Superior temporal gyrus (tissue), 1 donor: ENCODE data around the gene UPK3A.
A peak's percentile ranks its signal among the peaks of the same experiment; 100 is the strongest.
"Not testable (repeated sequence)": the region's sequence is repeated elsewhere in the genome, so short reads cannot be mapped to it uniquely, and the experiment has no call there.

Source experiments
- DNase-seq: peaks from one replicate; pipeline ENCODE4 v3.0.0-alpha.2; 2016; ENCODE audit errors: extremely low spot score

UPK3A gene

DNA sequence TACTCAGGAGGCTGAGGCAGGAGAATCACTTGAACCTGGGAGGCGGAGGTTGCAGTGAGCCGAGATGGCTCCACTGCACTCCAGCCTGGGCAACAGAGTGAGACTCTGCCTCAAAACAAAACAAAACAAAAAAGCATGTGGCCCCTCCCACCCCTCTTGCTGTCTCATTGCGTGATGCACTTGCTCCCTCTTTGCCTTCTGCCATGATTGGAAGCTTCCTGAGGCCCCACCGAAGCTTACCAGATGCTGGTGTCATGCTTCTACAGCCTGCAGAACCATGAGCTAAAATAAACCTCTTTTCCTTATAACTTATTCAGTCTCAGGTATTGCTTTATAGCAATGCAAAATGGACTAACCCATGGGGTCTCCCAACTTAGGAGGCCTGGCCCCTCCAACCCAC is 26.8 kb upstream of the UPK3A start:
- not testable (repeated sequence) for DNase-seq

DNA sequence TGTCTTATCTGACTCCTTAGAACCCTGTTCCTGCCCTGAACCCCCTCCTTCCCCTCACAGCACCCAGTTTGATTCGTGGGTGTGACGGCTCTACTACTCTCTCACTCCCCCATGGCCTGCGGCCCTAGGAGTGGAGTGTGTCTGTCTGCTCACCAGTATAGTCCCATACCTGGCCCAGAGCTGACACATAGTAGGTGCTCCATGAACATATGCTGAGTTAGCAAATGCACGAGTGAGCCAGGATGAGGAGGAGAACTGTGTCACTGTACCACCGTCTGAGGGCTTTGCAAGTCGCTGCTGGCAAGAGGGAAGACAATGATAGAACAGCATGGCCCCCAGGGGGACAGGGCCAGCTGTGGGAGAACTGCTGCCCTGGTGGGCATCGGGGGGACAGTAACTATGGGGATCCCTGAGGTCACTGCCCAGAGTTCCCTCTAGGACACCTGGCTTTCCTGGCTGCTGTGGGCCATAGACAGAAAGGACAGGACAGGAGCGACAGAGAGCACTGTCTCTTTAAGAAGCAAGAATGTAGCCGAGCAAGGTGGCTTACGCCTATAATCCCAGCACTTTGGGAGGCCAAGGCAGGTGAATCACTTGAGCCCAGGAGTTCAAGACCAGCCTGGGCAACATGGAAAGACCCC is 24.9 kb upstream of the UPK3A start:
- no peak for DNase-seq

DNA sequence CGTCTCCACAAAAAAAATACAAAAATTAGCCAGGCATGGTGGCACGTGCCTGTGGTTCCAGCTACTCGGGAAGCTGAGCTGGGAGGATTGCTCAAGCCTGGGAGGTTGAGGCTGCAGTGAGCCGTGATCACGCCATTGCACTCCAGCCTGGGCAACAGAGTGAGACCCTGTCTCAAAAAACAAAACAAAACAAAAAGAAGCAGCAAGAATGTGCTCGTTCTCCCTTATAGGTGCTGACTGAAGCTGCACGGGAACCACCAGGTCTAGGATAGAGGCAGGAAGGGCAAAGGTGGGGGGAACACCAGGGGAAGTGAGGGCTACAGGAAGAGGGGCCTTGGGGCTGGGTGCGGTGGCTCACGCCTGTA is 24.4 kb upstream of the UPK3A start:
- DNase-seq: not testable (repeated sequence)

DNA sequence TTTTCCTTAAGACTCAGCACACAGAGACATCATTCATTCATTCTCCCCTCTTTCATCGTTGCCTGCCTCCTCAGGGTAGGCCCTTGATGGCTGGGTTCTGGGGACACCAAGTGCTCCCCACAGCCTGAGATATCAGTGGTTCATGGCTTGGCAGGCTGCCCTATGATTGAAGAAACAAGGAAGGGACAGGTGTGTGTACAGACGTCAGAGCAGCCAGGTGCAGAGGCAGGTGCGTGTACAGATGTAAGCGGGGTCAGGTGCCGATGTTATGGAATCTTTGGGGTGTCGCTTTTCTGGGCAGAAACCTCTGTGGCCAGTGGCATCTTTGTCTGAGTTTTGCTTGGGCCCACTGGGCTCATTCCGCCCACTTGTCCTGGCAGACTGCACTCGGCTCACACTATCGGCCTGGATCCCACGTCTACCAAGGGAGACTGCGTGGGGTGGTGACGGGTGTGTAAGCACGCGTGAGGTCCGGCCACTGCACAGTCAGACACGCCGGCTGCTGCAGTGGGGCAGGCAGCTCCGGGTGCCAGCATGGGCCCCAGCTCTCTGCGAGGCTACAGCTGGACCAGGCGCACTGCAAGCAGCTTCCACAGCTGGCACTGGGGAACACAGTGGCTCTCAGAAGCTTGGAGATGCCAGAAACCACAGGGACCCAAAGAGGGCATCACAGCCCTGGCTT is 23.2 kb upstream of the UPK3A start:
- DNase-seq: no peak

DNA sequence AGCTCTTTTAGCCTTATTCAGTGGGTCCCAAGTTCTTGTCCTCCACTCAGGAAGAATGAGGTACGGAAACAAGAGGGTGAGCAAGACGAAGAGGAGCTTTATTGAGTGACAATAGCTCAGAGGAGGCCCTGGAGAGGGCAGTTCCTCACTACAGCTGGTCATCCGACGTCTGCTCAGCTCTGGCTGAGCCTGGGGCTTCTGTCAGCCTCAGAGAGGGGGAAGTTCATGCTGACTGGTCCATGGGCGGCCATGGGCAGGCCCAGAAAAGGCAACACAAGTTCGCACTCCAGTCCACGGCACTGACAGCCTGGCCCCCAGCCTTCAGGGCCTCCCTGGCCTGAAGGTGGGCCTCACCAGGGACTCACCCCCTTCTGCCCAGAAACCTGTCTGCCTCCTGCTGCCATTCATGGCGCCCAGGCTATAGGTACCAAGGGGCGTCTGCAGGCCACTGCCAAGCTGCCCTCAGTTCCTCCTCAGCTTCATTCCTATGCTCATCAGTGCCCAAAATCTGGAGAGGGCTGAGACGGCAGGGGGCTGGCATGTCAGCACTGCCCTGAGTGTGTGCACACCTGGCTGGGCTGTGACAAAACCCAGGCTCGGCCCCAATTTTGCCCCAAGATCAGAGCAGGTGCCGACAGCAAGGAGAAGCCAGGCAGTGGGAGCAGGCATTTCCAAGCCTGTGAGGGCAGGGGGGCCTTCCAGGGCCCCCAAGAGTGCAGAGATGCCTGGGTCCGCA is 22.4 kb upstream of the UPK3A start:
- no peak for DNase-seq

DNA sequence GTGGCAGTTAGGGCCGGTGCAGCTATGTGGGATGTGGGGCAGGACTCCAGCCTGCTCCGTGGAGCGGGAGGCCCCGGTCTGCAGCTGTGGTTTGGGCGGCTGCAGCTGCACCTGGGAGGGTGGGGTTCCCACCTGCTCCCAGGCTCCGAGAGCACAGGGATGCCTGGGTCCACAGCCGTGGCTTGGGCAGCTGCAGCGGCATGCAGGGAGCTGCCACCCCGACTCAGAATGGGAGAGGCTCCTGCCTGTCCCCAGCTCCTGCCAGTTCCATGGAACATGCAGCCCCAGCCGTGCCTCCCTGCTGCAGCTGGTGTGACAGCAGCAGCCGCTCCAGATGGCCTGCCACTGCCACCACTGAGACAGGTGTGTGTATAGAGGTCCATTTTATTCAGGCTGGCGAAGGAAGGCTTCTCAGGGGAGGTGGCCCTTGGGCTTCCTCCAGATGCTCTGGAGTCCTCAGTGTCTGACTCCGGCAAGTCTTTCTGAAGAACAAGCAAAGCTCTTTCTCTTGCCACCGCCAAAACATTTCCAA is 21.8 kb upstream of the UPK3A start:
- DNase-seq: no peak

DNA sequence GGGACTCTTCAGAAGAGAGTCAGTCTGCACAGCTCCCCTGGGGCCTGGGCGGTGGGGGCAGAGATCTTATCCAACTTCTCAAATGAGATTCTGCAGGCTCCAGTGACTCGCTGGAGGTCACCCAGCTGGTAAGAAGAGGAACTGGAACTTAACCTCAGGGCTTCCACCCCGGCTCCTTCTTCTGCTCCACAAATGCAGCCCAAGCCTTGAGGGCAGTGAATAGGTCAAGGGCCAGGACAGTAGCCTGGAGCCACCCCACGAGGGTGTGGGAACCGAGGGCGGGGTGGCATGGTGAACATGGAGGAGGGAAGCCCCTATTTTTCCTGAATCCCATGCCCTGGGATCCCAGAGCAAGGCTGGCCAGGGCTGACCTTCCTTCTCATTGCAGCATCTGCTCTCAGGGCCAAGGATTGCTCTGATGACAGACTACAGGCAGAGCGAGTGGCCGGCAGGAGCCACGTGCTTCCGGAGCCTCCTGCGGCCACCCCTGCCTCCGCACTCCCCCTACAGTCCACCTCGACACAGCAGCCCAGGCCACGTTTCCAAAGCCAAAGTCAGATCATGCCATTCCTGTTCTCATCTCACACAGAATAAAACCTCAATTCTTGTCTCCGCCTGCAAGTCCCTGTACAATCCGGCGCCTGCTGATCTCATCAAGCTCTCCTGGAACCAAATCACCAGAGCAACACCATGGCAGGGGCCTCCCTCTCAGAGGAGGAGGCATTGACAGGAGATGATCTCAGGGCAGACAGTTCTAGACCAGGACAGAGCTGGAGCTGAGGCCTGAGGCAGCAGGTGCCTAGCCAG is 21.1 kb upstream of the UPK3A start:
- DNase-seq: peak; percentile 73

DNA sequence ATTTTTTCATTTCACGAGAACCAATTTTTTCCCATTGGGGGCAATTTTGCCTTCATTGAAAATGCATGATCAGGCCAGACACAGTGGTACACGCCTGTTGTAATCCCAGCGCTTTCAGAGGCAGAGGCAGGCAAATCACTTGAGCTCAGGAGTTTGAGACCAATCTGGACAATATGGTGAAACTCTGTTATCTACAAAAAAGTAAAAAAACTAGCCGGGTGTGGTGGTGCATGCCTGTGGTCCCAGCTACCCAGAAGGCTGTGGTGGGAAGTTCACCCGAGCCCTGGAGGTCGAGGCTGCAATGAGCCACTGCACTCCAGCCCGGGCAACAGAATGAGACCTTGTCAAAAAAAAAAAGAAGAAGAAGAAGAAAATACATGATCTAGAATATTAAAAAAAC is 19.2 kb upstream of the UPK3A start:
- no peak for DNase-seq

DNA sequence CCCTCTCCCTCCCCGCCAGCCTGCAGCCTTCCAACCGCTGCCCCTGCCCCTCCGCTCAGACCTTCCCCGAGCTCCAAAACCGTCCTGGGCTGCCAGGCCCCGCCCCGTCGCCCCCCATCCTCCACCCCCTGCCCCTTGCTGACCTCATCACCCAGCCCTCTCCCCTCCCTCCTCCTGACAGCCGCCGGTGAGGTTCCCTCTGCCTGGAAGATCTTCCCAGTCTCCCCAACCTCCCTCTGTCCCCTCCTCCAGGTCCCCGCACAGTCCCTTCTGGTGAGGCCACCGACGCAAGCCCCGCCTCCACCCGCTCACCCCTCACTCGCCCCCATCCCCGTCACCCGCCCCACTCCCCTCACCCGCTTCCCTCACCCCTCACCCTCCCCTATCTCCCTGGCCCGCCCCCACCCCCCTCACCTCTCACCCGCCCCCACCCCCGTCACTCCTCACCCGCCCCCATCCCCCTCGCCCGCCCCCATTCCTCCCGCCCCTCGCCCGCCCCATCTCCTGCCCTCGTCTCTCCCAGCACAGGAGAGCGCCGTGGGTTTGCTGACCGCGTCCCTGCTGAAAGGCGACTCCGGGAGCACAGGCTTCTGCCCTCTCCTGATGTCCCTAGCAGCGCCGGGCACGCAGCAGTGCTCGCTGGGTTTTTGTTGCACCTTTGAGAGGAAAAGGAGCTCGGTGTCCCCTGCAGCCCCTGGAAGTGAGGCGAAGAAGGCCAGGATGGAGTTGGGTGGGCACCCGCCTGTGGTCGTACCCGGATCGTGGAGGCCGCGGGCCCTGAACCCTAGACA is 16.4 kb upstream of the UPK3A start:
- DNase-seq: no peak

DNA sequence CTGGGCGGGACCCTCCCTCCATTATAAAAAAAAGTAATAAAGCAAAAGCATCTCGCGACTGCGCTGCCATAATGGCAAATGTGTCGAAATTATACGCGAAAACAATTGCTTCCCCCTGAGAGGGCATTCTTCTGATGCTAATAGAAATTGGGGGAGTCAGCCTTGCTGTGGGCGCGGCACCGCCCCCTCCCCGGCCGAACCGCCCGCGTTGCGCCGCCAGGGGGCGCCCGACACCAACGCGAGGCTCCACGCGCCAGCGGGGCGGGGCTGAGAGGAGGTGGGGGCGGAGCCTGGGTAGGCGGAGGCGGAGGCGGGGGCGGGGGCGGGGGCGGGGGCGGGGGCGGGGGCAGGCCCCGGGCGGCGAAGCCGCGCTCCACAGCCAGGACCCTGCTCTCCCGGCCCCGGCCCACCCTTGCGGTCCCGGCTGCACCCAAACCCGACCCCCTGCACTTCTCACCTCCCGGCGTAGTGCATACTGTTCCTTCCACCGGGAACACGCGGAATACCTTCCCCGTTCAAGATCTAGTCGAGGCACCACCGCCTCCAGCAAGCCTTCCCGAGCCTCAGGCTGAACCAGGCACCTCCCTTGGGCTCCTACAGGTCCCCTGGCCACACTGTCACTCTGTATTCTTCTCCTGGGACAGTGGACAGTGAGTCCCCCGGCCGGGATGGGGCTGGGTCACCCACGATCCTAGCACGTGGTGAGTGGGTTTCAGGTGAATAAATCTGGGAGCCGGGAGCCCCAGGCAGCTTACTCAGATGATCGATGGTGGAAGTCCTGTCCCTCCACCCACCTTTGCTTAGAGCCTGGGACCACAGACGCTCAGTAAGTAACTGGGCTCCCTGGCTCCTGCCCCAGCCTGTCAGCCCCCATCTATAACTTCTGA is 15.5 kb upstream of the UPK3A start:
- peak; percentile 76 for DNase-seq

DNA sequence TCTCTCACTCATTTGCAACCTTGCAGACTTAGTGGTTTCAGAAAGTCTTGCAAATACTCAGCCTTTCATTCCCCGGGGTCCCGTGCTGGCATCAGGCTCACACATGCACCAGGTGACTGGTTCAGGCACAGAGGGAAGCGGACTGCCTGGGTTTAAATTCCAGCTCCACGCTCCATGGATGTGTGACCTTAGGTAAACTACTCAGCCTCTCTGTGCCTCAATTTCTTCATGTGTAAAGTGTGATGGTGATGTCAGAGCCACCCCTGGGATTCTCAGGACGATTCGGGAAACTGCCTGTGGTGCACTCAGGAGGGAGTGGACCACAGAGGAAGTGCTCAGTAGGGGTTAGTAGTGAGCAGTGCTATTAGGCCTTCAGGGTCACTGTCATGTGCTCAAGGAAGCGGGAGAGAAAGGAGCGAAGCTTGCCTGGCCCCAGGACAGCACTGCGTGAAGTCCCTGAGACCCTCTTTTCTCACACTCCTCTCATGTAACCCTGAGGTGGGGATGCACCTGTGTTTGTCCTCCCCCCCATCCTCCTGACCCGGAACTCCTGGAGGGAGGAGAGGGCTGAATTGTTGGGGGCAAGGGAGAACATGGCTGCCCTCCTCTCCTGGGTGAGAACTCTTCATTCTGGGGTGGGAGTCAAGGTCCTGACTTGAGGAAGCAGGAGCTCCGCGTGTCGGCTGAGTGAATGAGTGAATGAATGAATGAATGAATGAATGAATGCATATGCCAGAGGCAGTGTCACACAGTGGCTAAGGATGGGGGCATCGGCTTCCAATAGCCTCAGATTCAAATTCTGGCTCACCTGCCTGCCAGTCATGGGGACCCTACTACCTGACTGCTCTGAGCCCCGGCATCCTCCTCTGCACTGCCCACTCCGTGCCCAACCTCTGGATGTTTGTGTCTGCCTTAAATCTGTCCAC is 14.4 kb upstream of the UPK3A start:
- no peak for DNase-seq

DNA sequence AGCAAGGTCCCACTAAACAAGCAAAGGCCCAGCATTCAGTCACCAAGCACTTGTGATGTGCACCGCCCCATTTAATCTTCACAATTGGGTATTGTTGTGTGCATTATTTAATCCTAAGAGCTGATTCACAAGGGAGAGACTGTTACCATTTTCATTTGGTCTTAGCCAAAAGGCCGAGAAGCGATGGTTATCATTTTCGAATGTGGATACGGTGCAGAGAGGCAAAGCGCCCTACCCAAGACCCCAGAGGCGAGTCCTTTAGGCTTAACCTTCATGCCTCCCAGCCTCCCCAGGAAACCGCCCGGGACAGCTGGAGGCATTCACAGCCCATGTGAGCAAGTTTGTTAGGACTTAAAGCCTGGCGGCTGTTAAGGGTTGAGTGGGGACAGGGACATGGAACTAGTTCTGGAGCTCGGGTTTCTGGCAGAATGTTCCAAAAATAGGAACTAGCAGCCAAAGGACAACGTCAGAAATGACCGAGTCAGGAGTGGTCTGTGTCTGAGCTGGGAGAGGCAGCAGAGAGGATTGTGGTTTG is 13.0 kb upstream of the UPK3A start:
- DNase-seq: peak; percentile 84

DNA sequence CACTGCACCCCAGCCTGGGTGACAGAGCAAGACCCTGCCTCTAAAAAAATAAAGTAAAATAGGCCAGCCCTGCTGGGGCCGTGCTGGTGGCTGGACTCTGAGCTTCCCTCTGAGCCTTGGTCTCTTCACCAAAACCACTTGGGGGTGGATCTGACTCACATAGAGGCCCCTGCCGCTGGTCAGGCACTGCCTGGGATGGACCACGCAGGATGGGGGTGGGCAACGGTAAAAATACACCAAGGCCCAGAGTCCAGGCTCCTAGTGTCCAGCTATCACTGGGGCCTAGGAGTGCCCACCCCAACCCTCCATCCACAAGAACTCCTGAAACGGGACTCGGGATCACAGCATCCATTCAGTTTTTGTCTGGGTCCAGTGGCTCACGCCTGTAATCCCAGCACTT is 12.3 kb upstream of the UPK3A start:
- DNase-seq: no peak

DNA sequence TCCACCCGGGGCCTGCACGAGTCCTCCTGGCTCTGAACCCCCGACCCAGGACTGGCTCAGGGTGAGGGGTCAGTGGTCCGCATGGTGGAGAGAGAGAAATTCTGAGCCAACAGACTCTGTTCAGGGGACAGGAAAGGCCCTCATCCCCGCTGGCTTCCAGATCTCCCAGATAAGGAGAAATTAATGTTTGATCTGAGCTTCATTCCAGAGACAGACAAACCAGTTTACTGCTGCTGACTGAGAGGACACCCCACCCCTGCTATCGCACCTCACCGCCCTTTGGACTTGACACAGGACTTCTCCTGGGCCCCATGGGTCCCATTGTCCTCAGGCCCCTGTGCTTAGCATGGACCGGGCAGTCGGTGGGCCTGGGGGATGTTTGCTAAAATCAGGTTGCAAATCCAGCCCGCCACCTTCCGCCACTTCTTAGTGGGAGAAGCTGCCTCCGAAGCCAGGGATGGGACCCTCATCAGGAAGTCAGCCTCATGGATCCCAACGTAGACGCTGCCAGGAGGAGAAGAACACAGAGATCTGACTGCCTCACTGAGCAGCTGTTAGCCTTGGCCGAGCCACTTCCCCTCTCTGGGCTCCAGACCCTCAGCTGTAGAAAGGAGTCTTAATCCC is 11.2 kb upstream of the UPK3A start:
- DNase-seq: no peak

DNA sequence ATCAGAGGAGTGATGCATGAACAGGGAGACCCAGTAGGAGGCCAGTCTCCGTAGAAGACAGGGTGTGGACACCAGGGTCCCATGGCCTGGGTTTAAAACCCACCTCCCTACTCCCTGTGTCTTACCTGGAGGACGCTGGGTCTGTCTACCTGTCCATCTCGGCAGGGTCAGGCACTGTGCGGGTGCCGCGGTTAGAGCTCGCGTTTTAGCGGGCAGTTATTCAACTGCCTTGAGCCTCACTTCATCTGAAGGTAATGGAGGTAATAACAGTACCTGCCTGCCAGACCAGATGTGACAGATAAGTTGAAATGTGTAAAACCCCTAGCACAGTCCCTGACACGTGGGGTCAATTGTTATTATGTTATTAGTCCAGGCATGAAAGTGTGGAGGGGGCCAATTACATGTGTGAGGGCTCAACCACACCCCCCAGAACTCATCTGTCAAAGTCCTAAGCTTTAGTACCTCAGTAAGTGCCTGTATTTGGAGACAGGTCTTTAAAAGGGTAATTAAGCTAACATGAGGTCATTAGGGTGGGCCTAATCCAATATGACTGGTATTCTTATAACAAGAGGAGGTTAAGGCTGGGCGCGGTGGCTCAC is 8.1 kb upstream of the UPK3A start:
- no peak for DNase-seq

DNA sequence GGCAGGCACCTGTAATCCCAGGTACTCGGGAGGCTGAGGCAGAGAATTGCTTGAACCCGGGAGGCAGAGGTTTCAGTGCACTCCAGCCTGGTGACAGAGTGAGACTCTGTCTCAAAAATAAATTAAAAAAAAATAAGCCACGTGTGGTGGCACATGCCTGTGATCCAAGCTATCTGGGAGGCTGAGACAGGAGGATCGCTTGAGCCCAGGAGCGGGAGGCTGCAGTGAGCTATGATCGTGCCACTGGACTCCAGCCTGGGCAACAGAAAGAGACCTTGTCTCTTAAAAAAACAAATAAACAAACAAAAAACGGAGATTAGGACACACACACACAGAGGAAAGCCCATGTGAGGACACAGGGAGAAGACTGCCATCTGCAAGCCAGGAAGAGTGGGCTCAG is 7.0 kb upstream of the UPK3A start:
- not testable (repeated sequence) for DNase-seq

DNA sequence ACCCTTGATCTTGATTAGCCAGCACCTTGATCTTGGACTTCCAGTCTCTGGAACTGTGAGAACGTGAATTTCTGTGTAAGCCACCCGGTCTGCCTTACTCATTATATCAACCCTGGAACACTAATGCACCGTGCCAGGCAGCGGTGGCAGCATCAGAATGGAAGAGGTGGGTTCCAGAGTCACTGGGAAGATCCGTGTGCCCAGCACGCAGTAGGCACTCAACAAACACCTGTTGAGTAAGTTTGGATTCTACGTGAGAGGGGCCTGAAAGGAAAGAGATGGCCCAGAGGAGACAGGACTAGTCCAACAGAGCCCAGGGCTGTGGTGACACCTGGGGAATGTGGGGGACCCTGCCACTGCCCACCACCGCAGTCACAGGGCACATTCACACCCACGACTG is 6.6 kb upstream of the UPK3A start:
- no peak for DNase-seq

DNA sequence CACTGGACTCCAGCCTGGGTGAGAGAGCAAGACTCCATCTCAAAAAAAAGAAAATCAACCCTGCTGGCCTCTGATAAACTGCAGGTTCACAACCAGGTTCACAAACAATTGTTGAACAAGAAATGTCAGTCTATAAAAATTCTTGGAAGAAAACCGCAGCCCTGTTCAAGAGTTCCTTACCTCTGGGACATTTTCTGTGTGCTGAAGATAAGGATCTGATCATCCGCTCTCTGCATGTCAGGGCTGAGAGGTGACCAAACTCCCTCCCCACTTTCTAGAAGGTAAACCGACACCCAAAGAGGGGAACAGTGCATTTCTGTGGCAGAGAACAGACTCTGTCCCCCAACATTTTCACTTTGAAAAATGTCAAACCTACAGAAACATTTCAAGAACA is 4.2 kb upstream of the UPK3A start:
- DNase-seq: no peak
